ENCODE results near the gene NT5C3B. TPM values are rescaled to one million over a fixed set of nuclear protein-coding genes. Genes with fewer than 3 reads are reported as not detected.
"Not testable (repeated sequence)": the region's sequence is repeated elsewhere in the genome, so short reads cannot be mapped to it uniquely, and the experiment has no call there.

The NT5C3B gene
- 74.1 and 101 TPM in 2 replicates for total RNA-seq (2014; rRNA removed)
- 91.0 TPM for polyA plus RNA-seq (2012)

DNA sequence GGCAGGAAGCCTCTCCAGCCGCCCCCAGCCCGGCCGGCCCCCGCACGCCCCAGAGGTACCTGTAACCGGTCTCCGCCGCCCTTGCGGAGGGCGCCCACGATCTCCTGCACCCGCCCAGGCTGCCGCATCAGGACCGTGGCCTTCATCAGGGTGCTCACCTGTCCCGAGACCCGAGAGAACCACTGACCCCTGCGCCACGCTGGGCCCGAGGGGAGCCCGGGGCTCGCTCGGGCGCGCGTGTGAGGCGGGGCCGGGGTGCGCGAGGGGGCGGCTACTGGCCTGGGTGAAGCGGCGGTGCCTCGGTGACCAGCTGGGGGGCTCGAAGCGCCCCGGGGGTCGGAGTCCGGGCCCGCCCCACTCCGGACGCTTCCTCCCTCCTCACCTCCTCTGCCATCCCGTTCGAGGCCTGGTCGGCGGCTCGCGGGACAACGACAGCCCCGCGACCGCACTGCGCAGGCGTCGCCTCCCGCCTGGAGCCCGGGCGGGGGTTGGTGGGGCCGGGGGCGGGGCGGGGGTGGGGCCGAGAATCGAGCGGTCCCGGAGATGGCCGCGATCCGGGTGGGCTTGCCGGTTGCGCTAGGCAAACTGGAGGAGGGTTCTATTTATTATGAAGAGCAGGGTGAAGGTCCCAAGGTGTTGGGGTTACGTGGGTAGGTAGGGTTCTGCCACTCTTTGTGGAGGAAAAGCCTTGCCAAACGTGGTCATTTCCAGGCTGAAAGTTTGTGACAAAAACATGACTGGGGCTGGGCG, at the start of gene NT5C3B:
NT5C3B (minus strand) TSS at position 433 of the 750 bp plus-strand sequence; CDS start at position 394, 39 bp downstream.
- peak; percentile 35 for DNase-seq (ENCODE audit: low read depth)

DNA sequence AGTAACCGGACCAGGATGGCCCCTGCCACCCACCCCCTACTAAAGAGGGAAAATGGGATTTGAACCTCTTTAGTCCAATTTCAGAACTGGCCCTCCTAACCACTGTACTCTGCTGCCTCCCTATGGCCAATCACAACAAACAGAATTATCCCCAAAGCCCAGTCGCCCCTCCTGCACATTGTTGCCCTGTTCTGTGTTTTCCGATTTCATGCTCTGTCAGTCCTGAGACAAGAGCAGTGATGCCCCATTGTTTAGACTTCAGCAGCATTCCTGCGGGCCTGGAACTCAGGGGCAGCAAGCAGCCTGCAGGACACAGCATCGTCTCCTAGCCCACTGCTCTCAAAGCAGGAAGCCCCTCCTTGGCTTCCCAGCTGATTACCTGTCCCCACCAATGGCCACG, 49.7 kb upstream of the NT5C3B start:
- DNase-seq (ENCODE audit: low read depth): no peak

DNA sequence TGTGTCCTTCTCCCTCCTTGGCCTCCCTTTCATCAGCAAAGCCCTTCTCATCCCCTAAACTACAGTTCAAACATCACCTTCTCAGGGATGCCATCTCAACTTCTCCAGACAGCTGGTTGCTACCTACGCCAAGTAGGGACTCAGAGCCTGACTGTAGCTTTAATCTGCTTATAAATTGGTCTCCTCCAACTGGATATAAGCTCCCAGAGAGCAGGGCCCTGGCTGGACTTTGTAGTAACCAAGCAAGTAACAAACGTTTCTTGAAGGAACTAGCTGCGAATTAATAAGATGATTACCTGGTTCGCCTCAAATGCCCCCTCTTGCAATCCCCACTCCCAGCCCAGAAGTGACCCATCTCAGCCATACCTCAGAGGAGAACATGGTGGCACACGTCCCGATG, 46.7 kb upstream of the NT5C3B start:
- DNase-seq (ENCODE audit: low read depth): no peak

DNA sequence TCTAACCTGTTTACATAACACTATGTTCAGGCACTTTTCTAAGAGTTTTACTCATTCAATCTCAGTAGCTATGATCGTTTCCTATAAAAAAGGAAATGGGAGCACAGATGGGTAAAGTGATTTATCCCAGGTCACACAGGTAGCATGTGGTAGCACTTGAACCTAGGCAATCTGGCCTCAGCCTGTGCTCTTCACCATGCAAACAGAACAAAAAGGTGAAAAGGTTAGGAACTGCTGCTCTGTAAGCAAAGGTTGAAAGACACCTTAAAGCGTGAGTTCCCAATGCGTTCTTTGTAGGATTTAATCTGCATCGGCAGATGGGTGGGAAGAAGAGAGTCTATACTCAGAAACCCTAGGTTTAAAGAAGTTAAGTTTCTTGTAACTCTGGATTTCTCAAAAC, 44.1 kb upstream of the NT5C3B start:
- no peak for DNase-seq (ENCODE audit: low read depth)

GRCh38 chr17:41874293-41874670, 38.2 kb upstream of the NT5C3B start:
- DNase-seq (ENCODE audit: low read depth): not testable (repeated sequence)

DNA sequence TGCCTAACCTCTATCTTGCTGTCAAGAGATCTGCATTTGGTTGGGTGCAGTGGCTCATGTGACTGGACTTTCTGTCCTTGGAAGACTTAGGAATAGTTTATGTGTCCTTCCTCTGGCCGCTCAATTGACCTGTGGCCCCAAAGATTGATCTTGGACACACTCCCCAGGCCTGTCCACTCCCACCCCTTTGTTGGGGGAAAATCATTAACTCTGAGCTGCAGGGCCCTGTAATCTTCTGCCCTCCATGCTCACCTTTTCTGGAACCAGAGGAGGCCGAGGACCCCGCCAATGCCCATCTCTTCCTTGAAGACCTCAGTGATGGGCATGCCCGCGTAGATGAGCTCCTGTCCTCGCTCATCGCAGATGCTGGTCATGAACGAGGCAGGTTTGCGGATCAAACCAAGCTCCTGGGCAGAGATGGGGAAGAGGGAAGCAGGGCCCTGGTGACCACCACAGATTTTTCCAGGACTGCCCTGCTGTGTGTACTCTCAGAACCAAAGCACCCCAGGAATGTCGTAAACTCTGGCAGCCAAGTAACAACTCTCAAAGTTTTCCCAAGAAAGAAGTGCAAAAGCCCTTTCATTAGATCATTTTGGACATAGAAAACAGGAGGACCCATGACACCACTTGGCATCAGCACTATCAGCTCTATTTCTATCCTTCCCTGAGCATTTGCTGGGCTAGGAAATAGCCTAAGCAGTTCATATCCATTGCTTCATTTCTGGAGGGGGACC, 37.7 kb upstream of the NT5C3B start:
- no peak for DNase-seq (ENCODE audit: low read depth)

GRCh38 chr17:41871789-41872188, 35.8 kb upstream of the NT5C3B start:
- no peak for DNase-seq (ENCODE audit: low read depth)

DNA sequence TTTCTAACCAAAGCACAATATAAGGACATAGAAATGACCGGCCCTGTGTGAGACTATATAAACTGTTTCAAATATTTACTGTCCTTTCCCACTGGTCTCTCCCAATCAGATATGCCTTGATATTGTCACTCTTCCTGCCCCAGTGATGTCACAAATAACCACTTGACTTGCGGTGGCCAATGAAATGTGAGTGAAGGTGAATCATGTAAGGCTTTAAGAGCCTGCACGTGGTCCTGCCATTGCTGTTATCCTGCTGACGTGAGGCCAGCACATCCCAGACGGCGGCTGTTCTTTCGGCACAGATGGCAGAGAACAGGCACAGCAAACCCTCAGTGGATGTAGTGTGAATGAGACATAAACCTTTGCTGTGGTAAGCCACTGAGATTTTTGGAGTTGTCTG, 34.6 kb upstream of the NT5C3B start:
- DNase-seq (ENCODE audit: low read depth): no peak

GRCh38 chr17:41870097-41870496, 34.1 kb upstream of the NT5C3B start:
- DNase-seq (ENCODE audit: low read depth): no peak

DNA sequence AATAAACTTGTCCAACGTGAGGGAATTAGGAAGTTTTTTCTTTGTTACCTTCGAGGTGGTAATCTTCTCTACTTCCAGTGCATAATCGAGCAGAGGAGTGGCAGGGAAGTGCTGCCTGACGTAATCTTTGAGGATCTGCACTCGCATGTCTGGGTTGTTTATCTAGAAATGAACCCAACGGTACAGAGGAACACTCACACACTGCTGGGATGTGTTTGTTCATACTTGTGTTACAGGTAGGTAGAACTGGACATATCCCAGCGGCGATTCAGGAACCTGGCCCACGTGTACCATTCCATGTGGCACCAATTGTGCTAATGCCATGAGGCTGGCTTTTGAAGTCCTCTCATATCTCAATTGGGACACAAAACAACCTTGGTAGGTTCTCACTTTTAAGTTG, 33.4 kb upstream of the NT5C3B start:
- DNase-seq (ENCODE audit: low read depth): no peak

DNA sequence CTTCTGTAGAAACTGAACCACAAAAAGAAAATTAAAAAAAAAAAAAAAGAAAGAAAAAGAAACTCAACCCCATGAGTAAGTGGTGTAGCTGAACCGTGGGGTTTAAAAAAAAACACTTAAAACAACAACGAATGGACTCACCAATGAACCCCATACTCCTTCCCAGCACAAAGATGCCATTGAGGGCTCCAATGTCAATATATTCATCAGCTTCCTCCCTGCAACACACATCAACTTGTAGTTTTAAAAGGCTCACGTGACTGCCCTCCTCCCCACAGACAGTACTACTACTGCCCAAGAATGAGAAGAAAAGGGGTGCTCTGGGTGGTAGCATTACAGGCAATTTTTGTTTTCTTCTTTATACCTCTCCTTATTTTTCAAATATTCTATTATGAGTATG, 32.5 kb upstream of the NT5C3B start:
- no peak for DNase-seq (ENCODE audit: low read depth)

DNA sequence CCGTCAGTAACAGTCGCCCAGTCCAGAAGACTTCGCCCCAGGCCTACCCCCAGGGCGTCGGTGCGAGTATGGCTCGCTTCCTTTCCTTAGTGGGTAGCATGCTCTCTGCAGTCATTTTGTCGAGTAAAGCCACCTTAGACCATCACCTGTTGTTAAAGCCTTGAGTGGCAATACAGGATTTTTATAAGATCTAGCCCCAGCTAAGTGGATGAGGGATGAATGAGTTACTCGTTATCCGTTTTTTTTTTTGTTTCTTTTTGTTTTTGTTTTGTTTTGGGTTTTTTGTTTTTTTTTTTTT, 29.5 kb upstream of the NT5C3B start:
- DNase-seq (ENCODE audit: low read depth): no peak

DNA sequence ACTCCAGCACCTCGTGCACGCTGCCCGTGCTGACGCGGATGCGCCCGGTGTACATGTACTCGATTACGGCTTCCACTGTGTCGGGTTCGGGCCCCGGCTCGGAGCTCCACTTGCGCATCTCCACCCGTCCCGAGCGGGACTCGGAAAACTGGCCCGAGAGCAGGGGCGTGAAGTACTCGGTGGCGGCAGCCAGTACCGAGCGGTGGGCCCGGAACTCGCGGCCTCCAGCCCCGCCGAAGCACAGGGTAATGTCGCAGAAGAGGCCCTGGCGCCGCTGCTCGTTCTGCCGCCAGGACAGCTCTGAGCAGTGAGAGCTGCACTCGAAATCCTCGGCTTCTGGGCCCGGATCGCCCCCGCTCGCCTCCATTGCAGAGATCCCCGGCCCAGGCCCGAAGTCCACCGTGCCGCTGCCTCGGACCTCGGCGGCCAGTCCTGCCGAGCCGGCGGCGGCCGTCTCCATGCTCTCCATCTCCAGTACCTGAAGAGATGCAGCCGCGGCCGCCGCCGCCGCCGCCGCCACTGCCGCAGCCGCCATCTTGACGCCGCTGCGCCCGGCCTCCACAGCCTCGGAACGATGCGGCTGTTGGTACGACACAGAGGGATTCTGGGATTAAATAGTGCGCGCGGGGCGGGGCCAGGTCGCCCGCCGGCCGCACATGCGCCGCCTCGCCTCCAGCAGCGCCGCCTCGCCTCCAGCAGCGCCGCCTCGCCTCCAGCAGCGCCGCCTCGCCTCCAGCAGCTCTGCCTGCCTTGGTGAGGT, 29.0 kb upstream of the NT5C3B start, which contains the start of gene KLHL11:
KLHL11 (minus strand) TSS at position 588 of the 760 bp plus-strand sequence; CDS start at position 535, 53 bp downstream.
- DNase-seq (ENCODE audit: low read depth): peak; percentile 86

GRCh38 chr17:41864498-41864835, 28.4 kb upstream of the NT5C3B start:
- no peak for DNase-seq (ENCODE audit: low read depth)

GRCh38 chr17:41863074-41863848, 27.2 kb upstream of the NT5C3B start:
- no peak for DNase-seq (ENCODE audit: low read depth)

- DNase-seq (ENCODE audit: low read depth): no peak
Measured at GRCh38 chr17:41860254-41860931, 24.4 kb upstream of the NT5C3B start.

DNA sequence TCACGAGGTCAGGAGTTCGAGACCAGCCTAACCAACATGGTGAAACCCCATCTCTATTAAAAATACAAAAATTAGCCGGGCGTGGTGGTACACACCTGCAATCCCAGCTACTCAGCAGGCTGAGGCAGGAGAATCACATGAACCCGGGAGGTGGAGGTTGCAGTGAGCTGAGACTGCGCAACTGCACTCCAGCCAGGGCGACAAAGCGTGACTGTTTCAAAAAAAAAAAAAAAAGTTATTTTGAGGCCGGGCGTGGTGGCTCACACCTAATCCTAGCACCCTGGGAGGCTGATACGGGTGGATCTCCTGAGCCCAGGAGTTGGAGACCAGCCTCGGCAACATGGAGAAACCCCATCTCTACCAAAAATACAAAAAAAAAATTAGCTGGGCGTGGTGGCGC, 15.3 kb upstream of the NT5C3B start:
- DNase-seq (ENCODE audit: low read depth): not testable (repeated sequence)

DNA sequence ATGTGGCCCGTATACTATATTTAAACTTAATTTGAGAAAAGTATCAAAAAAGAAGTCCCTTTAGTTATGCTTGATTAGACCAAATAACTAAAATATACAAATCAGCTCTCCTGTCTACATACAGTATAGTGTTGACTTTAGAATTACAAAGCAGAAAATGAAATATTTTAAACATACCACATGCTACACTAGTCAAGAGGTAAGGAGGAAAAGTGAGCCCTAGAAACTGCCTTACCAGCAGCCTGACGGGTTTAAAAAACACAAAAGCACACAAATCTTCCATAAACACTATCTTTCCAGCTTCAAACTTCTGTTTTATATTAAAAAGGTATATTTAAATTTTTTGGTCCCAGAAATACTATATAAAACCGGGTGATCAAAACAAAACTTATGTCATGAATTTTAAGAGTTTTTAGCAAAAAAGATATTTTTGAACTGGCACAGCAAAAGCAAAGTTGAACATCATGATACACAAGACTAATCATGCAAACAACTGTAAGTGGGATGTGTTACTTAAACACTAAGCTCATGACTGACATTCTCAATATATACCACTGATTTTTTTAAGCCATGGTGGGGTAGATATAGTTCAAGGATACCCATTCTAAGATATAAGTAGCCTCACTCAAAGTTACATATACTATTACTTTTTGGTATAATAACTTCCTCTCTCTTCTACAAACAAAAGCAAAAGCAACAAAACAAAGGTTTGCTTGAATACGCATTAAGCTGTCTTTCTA, 13.4 kb upstream of the NT5C3B start:
- no peak for DNase-seq (ENCODE audit: low read depth)

DNA sequence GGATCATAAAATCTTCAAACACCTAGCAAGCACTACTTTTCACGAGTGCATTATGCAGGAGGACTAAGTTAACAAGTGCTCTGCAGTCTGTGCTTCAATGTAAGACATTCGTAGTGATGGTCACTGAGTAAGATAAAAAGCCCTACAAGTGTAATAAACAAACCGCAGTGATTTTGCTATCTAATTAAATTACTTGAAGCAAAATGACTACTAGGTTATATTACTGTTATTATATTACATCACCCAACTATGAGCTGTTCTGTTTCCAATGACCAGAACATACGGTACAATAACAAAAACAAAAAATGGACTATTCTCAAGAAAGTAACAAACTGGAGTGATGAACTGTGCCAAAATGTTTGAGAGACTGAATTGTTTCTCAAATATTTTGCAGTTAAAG, 12.8 kb upstream of the NT5C3B start:
- no peak for DNase-seq (ENCODE audit: low read depth)

DNA sequence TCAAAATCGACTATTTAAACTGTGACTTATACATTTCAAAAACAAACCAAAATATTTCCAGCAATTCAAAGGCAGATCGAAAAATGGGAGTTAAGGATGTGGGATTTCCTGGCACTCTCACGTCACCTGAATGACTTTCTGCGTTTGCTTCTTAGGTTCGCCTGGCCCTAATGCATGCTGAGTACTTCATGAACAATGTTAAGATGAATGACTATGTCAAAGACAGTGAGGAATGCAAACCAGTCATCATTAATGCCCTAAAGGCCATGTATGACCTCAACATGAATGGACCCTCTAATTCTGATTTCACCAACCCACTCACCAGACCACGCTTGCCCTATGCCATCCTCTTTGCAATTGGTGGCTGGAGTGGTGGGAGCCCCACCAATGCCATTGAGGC, 8.9 kb upstream of the NT5C3B start:
- no peak for DNase-seq (ENCODE audit: low read depth)

Data from LHCN-M2 (cell line).